Measurements from ENCODE around the gene TAF12. TPM values are rescaled to one million over a fixed set of nuclear protein-coding genes. Genes with fewer than 3 reads are reported as not detected.

Gene TAF12
- total and polyA plus RNA-seq, 4 donors, result 15.2 to 29.3 (median 26.7) TPM

GRCh38 chr1:28644494-28644893 is 1.6 kb upstream of the TAF12 start:
- ATAC-seq (ENCODE audit: insufficient read depth, low FRiP score), result no peak
- peak in 1 of 3 donors; percentile 12 for DNase-seq
- Histone ChIP-seq H3K9me3 (ENCODE audit: control insufficient read depth in 4 of 4, insufficient read depth in 3 of 4, low read length in 3 of 4) (no peaks in the 10 kb centered on the region), H3K4me1 (ENCODE audit: control insufficient read depth in 5 of 5, insufficient read depth in 5 of 5, low read length in 5 of 5) (peaks cover 3 to 36% (median 5%) of the 10 kb centered on the region in 5 donors), H3K9ac (ENCODE audit: insufficient read depth in 1 of 2, low read length in 2 of 2) (no peak overlapping the region), H3K36me3 (ENCODE audit: control insufficient read depth in 4 of 4, insufficient read depth in 4 of 4, low read length in 4 of 4) (peaks cover 0 to 2% (median 0%) of the 10 kb centered on the region in 4 donors), H3K27ac (ENCODE audit: low read depth in 1 of 2, low read length in 1 of 2) (no peak overlapping the region), H3K4me3 (no peak overlapping the region), H3K27me3 (ENCODE audit: control insufficient read depth in 3 of 3, insufficient read depth in 3 of 3, low read length in 2 of 3) (no peaks in the 10 kb centered on the region)
- no peak for TF ChIP-seq CTCF (IDR thresholded peaks at IDR 0.05; ENCODE audit: control extremely low read depth, extremely low read depth)
- 77 to 95% methylated on average over 3 of the region's 3 CpGs for WGBS, 2 donors

- WGBS, 2 donors, result 1% methylated on average over 26 of the region's 26 CpGs
- ATAC-seq (ENCODE audit: insufficient read depth, low FRiP score) (peak; percentile 33), DNase-seq (no peak)
- Histone ChIP-seq H3K4me3 (peak overlapping the region; percentile 87), H3K27me3 (ENCODE audit: control insufficient read depth in 3 of 3, insufficient read depth in 3 of 3, low read length in 2 of 3) (no peaks in the 10 kb centered on the region), H3K4me1 (ENCODE audit: control insufficient read depth in 5 of 5, insufficient read depth in 5 of 5, low read length in 5 of 5) (peaks cover 0 to 24% (median 5%) of the 10 kb centered on the region in 5 donors), H3K27ac (ENCODE audit: low read depth in 1 of 2, low read length in 1 of 2) (peak overlapping the region; percentile 86 to 97), H3K36me3 (ENCODE audit: control insufficient read depth in 4 of 4, insufficient read depth in 4 of 4, low read length in 4 of 4) (peaks cover 0 to 2% (median 0%) of the 10 kb centered on the region in 4 donors), H3K9me3 (ENCODE audit: control insufficient read depth in 4 of 4, insufficient read depth in 3 of 4, low read length in 3 of 4) (no peaks in the 10 kb centered on the region), H3K9ac (ENCODE audit: insufficient read depth in 1 of 2, low read length in 2 of 2) (peak overlapping the region; percentile 84 to 93)
- TF ChIP-seq CTCF (IDR thresholded peaks at IDR 0.05; ENCODE audit: control extremely low read depth, extremely low read depth), result no peak
These were observed 616 bp downstream of the TAF12 start for GRCh38 chr1:28642056-28642846.

GRCh38 chr1:28640766-28641165 is 2.1 kb downstream of the TAF12 start:
- no peak for TF ChIP-seq CTCF (IDR thresholded peaks at IDR 0.05; ENCODE audit: control extremely low read depth, extremely low read depth)
- no peaks in the 10 kb centered on the region for H3K9me3 ChIP-seq (ENCODE audit: control insufficient read depth in 4 of 4, insufficient read depth in 3 of 4, low read length in 3 of 4)
- WGBS, 2 donors, result 91 to 100% methylated on average over 1 of the region's 1 CpG
- H3K4me1 ChIP-seq (ENCODE audit: control insufficient read depth in 5 of 5, insufficient read depth in 5 of 5, low read length in 5 of 5), result peaks cover 0 to 24% (median 7%) of the 10 kb centered on the region in 5 donors
- no peak for ATAC-seq (ENCODE audit: insufficient read depth, low FRiP score)
- no peak overlapping the region for H3K27ac ChIP-seq (ENCODE audit: low read depth in 1 of 2, low read length in 1 of 2)
- DNase-seq, result peak in 1 of 3 donors; percentile 4
- peaks cover 0 to 3% (median under 1%) of the 10 kb centered on the region in 4 donors for H3K36me3 ChIP-seq (ENCODE audit: control insufficient read depth in 4 of 4, insufficient read depth in 4 of 4, low read length in 4 of 4)
- no peak overlapping the region for H3K4me3 ChIP-seq
- H3K9ac ChIP-seq (ENCODE audit: insufficient read depth in 1 of 2, low read length in 2 of 2), result peak overlapping the region in 1 of 2 donors; percentile 65
- no peaks in the 10 kb centered on the region for H3K27me3 ChIP-seq (ENCODE audit: control insufficient read depth in 3 of 3, insufficient read depth in 3 of 3, low read length in 2 of 3)
